ENCODE data around the gene ALKBH3. TPM values are rescaled to one million over a fixed set of nuclear protein-coding genes. Genes with fewer than 3 reads are reported as not detected.

The ALKBH3 gene
- total and polyA plus RNA-seq, 8 donors, result 25.7 to 113 (median 34.4) TPM

DNA sequence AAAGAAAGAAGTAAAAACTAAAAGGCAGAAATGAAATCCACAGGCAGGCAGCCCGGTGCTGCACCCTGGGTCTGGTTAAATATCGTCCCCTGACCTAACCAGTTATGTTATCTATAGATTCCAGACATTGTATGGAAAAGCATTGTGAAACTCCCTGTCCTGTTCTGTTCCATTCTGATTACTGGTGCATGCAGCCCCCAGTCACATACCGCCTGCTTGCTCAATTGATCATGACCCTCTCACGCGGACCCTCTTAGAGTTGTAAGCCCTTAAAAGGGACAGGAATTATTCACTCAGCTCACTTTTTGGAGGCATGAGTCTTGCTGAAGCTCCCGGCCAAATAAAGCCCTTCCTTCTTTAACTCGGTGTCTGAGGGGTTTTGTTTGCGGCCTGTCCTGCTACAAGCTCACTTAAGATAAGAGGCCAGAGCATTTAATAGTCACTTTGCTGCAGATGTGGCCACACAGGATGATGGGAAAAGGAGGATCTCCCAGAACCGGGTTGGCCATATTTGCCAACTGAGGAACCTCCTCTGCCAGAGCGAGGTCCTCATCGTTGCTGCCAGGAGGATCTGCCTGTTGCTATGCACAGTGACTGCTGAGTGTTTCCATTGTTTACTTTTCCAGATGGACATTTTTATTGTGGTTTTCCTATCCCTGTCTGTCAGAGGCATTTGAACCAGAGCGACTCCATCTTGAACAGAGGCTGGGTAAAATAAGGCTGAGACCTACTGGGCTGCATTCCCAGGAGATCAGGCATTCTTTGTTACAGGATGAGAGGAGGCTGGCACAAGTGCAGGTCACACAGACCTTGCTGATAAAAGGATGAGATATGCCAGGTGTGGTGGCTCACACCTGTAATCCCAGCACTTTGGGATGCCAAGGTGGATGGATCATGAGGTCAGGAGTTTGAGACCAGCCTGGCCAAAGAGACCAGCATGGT, 72.0 kb downstream of the ALKBH3 start:
- Histone ChIP-seq H3K27me3 (no peaks in the 10 kb centered on the region), H3K36me3 (no peaks in the 10 kb centered on the region), H3K27ac (no peak overlapping the region), H3K4me3 (no peak overlapping the region), H3K9me3 (no peaks in the 10 kb centered on the region), H3K4me1 (no peaks in the 10 kb centered on the region)
- 79 to 86% (median 80%) methylated on average over 12 of the region's 12 CpGs for WGBS, 5 donors
- DNase-seq, result no peak
- intact Hi-C loops (cut with DNase I; ENCODE audit: low total_unique reads), result no loop called here
- TF ChIP-seq CTCF (IDR thresholded peaks at IDR 0.05) (no peak), POLR2AphosphoS5 (IDR thresholded peaks at IDR 0.05) (no peak), EP300 (IDR thresholded peaks at IDR 0.05) (no peak), POLR2A (IDR thresholded peaks at IDR 0.05) (no peak)

- Histone ChIP-seq H3K9me3 (peaks cover 0 to 4% (median 0%) of the 10 kb centered on the region in 4 donors), H3K27me3 (no peaks in the 10 kb centered on the region), H3K4me1 (no peaks in the 10 kb centered on the region), H3K36me3 (no peaks in the 10 kb centered on the region), H3K27ac (no peak overlapping the region), H3K4me3 (no peak overlapping the region)
- TF ChIP-seq POLR2A (IDR thresholded peaks at IDR 0.05) (no peak), EP300 (IDR thresholded peaks at IDR 0.05) (no peak), POLR2AphosphoS5 (IDR thresholded peaks at IDR 0.05) (no peak), CTCF (IDR thresholded peaks at IDR 0.05) (no peak)
- WGBS, 5 donors, result 87 to 95% (median 91%) methylated on average over 6 of the region's 6 CpGs
- DNase-seq, result no peak
- intact Hi-C loops (cut with DNase I; ENCODE audit: low total_unique reads), result no loop called here
Measured at GRCh38 chr11:43953521-43953920, 72.9 kb downstream of the ALKBH3 start.

GRCh38 chr11:43954241-43954640, 73.6 kb downstream of the ALKBH3 start:
- Histone ChIP-seq H3K36me3 (no peaks in the 10 kb centered on the region), H3K4me3 (no peak overlapping the region), H3K27ac (no peak overlapping the region), H3K9me3 (peaks cover 0 to 6% (median 0%) of the 10 kb centered on the region in 4 donors), H3K4me1 (no peaks in the 10 kb centered on the region), H3K27me3 (no peaks in the 10 kb centered on the region)
- 84 to 91% (median 90%) methylated on average over 7 of the region's 7 CpGs for WGBS, 5 donors
- intact Hi-C loops (cut with DNase I; ENCODE audit: low total_unique reads), result no loop called here
- no peak for DNase-seq
- TF ChIP-seq EP300 (IDR thresholded peaks at IDR 0.05) (no peak), POLR2A (IDR thresholded peaks at IDR 0.05) (no peak), CTCF (IDR thresholded peaks at IDR 0.05) (no peak), POLR2AphosphoS5 (IDR thresholded peaks at IDR 0.05) (no peak)

- intact Hi-C loops (cut with DNase I; ENCODE audit: low total_unique reads), result no loop called here
- Histone ChIP-seq H3K27ac (no peak overlapping the region), H3K4me3 (no peak overlapping the region), H3K36me3 (no peaks in the 10 kb centered on the region), H3K9me3 (peaks cover 0 to 6% (median 0%) of the 10 kb centered on the region in 4 donors), H3K27me3 (peaks cover 0 to 6% (median 0%) of the 10 kb centered on the region in 3 donors), H3K4me1 (no peaks in the 10 kb centered on the region)
- TF ChIP-seq CTCF (IDR thresholded peaks at IDR 0.05), result no peak
- no peak for TF ChIP-seq POLR2AphosphoS5 (IDR thresholded peaks at IDR 0.05)
- TF ChIP-seq EP300 (IDR thresholded peaks at IDR 0.05), result no peak
- TF ChIP-seq POLR2A (IDR thresholded peaks at IDR 0.05), result no peak
- DNase-seq, result no peak
- WGBS, 5 donors, result 70 to 78% (median 70%) methylated on average over 5 of the region's 5 CpGs
Measured at GRCh38 chr11:43955381-43956118, 74.9 kb downstream of the ALKBH3 start.

All from stomach (tissue), 9 donors.